H1 (cell line): ENCODE measurements around the gene CPNE5.

Source experiments
- POLR2A ChIP-seq, 2 experiments: IDR thresholded peaks; 1 replicate in 1 of 2; 2 replicates in 1 of 2; pipeline ENCODE4 v1.6.1; 2011; ENCODE audit warnings: low read depth in 2 of 2, low read length in 2 of 2, mild to moderate bottlenecking in 2 of 2; ENCODE audit errors: control extremely low read depth in 1 of 2
- ZNF274 ChIP-seq: IDR thresholded peaks from 2 replicates; pipeline ENCODE4 v1.7.0; 2012; ENCODE audit warnings: low read length, borderline replicate concordance; ENCODE audit errors: extremely low read depth

DNA sequence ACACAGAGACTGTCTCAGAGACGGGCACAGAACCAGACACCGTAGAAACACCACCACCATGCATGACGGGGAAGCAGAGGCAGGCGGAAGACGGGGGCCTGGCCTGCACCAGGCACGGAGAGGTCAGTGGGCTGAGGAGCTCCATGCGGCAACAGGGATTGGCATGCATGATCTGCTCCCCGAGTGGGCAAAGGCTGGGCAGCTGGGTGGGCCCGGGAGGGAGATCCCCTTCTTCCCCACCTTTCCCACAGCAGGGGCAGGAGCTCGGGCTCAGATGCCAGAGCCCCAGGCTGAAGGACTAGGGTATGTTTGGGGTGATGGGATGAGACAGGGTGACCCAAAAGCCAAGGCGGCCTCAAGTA is 98.4 kb downstream of the CPNE5 start:
- TF ChIP-seq POLR2A (IDR thresholded peaks at IDR 0.05; ENCODE audit: control extremely low read depth in 1 of 2, low read depth in 2 of 2, low read length in 2 of 2) = no peak
- no peak for TF ChIP-seq ZNF274
